HuH-7.5 (cell line): ENCODE data around the gene FERMT1.

Experiments used
- DNase-seq: peaks from one replicate; pipeline ENCODE4 v3.0.0; 2011; ENCODE audit warnings: low spot score

The FERMT1 gene, protein sequence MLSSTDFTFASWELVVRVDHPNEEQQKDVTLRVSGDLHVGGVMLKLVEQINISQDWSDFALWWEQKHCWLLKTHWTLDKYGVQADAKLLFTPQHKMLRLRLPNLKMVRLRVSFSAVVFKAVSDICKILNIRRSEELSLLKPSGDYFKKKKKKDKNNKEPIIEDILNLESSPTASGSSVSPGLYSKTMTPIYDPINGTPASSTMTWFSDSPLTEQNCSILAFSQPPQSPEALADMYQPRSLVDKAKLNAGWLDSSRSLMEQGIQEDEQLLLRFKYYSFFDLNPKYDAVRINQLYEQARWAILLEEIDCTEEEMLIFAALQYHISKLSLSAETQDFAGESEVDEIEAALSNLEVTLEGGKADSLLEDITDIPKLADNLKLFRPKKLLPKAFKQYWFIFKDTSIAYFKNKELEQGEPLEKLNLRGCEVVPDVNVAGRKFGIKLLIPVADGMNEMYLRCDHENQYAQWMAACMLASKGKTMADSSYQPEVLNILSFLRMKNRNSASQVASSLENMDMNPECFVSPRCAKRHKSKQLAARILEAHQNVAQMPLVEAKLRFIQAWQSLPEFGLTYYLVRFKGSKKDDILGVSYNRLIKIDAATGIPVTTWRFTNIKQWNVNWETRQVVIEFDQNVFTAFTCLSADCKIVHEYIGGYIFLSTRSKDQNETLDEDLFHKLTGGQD

DNA sequence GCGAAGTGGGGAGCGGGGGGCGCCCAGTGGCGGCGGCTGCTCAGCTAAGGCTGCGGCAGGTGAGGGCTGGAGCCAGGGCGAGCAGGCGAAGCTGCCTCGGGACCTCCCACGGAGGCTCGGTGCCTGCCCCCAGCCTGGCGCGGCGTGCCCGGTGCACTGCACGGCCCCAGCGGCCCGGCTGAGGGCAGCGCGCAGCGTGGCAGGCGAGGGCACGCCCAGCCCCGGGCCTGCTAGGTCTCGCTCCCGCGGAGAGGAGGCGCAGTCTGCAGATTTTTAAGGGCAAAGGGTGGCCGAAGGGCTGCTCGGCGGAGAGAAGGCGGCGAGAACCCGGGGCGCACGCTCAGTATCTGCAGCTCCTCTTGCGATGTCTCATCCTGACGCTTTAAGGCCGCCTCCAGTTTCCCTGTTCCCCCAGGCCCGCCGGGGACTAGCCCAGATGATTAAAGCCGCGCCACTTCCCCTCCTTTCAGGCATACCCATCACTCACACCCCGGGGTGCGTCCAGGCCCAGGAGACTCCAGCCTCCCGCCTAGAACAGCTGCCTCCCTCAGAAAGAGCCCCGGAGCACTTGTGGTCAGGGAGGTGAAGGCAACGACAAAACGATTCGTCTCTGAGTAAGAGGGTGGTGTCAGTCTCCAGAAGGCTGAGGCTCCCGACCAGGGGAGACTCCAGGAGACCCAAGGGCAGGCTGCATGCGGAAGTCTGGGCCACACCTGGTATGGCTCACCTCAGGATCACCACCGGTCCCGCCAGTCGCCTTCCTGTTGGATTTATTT lies at the start of gene FERMT1:
Gene FERMT1, minus strand, starts transcription at position 158 of the 776 bp plus-strand sequence. CDS start 3,476 bp downstream, outside the sequence.
- DNase-seq = peak; percentile 82

DNA sequence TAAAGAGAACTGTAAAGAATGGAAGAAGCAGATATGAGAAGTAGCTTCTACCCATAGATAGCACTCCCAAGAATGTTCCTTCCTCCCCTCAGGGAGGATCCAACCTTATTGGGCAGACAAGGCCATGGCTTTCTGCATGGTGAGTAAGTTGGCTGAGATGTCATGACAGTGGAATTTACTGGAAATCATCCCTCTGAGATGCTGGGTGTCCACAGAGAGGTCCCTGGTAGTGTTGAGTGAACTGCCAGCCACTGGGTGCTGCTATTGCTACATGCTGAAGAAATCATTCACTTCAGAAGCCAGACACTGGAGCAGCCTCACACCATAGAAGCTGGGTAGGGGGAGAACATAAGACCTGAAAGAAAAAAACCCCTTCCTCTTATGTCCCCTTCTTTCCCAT lies 46.4 kb upstream of the FERMT1 start:
- peak; percentile 30 for DNase-seq

DNA sequence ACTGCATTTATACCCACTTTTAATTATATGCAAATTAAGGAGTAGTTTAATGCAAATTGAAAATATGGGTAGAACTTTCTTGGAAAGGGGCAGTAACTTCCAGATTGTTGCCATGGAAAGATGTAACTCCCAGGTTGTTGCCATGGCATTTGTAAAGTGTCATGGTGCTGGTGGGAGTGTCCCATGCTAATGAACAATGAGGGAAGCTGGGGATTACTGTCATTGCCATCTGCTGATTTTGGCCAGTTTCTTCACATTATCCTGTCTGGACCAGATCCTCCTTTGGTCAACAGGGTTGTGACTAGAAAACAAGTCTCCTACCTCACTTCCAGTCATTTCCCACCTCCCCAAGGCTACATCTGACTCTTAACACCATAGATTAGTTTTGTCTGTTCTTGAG lies 45.4 kb upstream of the FERMT1 start:
- no peak for DNase-seq

DNA sequence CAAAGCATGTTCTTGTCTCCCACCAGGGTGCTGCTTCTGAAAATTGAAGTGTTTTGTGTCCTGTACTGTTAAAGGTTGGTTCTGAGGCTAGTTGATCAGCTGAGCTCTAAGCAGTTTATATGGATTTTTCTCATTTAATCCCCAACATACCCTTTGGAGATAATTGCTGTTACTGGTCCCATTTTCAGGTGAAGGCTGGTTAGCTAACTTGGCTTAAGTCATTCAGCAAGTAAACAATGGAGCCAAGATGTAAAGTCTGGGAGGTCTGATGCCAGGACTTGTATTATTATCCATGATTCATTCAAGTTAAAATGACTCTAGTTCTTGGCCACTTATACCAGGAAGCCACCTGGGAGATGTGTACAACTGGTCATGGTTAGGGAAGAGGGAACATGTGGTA lies 42.5 kb upstream of the FERMT1 start:
- no peak for DNase-seq

DNA sequence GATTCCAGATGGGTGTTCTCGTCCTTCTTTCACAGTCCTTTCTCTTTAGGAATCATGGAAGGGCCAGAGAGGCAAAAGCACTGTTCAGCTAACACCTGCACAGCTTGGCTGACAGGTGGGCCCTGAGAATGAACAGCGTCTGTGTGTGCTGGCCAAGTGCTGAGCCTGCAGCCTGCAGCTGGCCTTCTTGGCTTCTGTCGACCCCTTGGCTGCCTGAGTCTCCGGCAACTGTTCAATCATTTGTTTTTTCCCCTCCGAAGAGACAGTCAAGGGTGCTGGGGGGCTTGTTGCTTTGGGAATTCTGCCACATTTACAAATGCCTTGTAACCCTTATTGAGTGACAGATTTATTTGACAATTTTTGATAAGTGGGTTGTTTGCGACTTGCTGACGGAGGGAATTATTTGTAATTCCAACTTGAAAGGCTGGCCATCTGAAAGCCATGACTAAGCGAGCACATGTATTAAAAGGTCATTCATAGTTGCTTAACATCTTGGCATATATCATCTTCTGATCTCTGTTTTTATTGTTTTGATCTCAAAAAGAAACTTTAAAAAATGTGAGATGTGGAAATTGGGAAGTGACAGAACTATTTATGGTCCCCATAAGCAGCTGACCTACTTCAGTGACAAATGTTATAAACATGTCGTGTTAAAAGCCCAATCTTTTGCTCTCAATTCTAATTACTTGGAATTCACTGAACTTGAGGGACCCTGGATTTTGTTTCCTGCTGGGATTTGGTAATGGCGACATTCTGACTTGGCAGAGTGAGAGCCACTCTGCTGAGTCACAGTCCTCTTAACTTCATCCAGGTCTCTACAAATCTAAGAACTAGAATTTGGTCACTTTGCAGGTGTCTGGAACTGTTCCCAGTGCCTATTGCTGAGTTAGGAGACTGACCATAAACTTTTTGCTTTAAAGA lies 41.9 kb upstream of the FERMT1 start:
- no peak for DNase-seq

DNA sequence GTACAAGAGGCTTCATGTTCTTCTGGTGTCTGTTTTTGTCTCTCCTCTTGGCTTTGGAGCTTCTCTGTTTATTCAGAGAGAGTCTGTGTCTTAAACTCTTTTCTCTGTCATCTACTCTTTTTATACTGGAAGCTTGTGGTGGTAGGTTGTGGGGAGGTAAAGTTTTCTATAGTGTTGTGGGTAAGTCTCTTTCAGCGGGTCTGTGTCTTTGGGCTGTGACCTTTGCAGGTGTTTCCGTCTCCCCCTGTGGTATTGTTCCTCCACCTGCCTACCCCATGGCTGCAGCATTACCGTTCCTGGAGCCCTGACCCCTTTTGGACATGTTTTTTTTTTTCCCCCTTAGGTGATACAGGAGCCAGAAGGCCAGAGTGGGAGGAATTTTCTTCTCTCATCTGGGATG lies 37.9 kb upstream of the FERMT1 start:
- no peak for DNase-seq

DNA sequence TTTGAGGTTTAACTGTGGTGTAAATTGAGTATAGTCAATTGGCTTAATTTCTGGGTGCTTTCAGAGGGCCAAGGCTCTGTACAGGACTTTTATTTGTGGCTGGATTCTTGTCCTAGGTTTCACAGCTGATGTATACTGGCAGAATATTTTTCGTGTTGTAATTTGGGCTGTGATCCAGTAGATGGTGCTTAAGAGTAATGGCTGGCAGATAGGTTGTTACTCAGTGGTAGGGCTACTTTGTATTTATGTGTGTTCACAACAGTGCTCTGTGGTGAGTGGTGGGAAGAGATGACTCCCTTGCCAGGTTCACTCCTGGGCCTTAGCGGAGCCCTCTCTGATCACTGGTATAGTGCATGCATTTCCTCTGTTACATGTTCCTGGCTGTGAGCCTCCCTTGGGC lies 34.5 kb upstream of the FERMT1 start:
- DNase-seq = no peak

DNA sequence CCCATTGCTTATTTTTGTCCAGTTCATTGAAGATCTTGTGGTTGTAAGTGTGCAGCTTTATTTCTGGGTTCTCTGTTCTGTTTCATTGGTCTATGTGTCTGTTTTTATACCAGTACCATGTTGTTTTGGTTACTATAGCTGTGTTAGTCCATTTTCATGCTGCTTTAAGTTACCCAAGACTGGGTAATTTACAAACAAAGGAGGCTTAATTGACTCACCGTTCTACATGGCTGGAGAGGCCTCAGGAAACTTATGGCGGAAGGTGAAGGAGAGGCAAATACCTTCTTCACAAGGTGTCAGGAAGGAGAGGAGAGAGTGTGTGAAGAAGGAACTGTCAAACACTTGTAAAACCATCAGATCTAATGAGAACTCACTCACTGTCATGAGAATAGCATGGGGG lies 29.9 kb upstream of the FERMT1 start:
- DNase-seq = no peak

DNA sequence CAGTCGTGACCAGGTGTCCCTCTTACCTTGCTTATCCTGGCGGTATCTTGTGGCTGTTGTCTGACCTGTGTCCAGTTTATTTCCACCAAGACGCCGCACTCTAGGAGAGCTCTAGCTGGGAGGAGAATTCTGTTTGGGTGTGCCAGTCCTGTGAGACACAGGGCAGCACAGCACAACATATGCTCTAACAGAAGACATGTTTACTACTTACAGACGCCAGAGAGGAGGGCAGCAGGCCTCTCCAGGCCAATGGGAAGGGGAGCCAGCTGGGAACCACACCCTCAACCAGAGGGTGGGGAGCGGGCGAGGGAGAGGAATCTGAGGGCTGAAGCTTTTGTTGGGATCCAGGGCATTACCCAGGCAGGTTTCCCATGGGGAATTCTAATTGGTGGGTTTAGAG lies 25.2 kb upstream of the FERMT1 start:
- DNase-seq = no peak

DNA sequence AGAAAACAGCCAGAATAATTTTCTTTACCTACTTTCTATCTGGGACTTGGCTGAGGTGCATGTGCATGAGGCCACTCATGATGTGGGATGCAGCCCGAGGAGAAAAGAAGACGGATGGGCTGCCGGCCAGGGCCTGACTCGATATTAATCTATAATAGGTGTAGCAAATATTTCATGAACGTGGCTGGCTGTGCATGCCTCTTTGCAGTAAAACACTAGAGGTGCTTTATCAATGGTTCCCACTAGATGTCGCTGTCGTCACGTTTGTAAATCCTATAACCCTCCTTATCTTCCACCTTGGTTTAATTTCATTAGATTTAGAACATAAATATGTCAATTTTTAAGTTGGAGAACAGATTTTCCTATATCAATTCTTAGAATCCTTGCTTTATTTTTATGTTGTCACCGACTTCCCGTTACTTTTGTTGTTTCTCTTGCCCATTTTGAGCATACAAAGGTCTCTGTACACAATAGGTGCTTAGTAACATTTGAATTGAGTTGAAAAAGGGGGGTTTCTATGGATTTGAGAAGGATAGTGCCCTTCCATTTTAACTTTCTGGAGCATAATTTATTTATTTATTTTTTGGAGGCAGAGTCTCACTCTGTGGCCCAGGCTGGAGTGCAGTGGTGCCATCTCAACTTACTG lies 19.6 kb upstream of the FERMT1 start:
- peak; percentile 32 for DNase-seq

DNA sequence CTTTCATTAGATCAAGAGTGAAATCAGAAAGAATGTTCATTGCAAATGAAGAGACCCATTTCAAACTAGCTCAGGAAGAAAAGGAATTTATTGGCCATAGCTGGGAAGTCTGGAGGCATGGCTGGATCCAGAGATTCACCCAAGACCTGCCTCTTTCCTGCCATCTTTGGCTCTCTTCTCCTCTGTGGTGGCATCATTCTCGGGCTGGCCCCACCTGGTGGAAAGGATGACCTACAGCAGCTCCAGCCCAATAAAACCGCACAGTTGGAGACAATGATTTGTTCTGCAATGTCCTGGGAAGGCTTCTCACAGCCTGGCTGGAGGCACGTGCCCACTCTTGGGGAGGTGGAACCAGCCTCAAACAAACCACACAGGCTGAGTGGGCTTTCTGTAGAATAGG lies 18.1 kb upstream of the FERMT1 start:
- no peak for DNase-seq

DNA sequence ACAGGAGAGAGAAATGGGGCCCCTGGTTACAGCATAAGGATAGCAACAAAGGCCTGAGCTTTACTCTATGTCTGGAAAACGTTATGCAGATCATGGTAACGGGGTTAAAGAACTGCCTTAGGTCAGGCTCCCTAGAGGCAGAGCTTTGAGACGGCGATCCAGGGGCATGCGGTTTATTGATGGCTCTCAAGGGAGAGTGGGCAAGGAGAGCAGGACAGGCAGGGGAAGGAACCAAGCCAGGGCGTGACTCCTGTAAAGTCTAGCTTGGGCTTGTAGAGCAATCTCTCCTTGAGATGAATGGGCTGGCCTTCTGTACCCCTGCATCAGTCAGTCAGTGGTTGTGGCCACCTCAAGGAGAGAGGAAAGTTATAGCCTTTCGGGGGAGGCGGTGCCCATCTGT lies 12.5 kb upstream of the FERMT1 start:
- no peak for DNase-seq

DNA sequence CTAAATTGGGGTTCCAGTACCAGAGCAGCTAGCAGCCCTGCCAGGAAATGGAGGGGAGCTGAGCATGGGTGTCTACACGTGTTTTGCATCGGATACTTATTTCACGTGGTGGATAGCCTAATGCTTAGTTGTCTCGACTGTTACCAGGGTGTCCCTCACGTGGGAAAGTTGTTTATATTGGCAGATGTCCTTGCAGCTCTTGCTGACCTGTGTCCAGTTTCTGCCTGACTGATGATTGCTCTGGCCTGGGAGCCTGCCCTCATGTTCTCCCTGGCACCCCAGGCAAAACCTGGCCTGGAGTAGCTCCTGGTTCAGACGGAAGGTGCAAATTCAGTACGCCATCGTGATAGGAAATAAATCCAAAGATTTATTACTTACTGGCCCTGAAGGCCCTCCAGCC lies 11.8 kb upstream of the FERMT1 start:
- DNase-seq = no peak

DNA sequence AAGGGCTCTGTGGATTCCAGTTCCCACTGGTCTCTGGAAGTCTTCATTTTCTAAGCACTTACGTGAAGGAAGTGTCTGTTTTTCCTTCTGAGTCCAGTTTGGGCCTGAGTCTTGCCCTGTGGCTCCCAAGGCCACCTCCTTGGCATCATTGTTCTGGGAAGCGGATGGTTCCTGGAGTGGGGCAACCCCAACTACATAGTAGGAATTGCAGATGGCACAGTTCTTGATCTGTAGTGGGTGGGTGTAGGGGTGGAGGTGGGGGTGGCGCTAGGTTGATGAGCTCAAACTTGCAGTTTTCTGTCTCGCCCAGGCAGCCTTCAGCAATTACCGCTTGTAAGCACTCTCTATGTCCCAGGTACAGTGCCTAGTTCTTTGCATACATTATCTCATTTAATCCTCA lies 7.2 kb upstream of the FERMT1 start:
- DNase-seq = no peak

DNA sequence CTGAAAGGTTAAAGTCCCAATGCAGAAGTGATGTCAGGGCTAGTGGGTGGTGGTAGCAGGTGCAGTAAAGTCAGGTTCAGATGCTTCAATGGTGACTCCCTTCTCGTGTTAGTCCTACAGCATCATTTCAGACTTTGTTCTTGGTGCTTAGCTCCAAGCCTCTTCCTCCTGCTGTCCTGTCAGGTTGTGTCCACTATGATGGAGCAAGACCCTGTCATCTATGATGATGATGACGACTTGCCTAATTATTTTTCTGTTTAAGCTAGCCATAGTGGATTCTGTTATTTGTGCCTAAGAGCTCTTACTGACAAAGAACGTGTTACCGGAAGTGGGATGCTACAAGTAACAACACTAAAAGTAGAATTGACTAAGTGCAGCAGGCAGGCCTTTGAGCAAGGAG lies 5.0 kb upstream of the FERMT1 start:
- DNase-seq = no peak

DNA sequence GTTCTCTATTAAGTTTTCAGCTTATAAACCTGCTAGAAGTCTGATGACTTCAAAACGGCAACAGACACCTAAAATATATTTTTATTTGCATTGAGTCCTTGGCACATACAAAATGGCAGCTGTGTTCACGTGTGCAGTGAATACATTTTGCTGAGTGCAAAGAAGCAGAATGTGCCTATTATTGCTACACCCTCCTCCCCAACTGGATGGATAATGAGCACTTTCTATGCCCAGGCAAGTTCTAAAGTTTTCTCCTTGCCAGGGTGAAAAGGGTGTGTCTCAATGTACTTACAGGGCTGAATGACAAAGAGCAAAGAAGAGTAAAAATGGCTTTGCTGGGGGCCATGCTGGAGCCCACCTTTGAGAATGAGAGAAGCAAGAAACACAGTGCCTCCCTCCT lies 4.0 kb upstream of the FERMT1 start:
- DNase-seq = no peak

DNA sequence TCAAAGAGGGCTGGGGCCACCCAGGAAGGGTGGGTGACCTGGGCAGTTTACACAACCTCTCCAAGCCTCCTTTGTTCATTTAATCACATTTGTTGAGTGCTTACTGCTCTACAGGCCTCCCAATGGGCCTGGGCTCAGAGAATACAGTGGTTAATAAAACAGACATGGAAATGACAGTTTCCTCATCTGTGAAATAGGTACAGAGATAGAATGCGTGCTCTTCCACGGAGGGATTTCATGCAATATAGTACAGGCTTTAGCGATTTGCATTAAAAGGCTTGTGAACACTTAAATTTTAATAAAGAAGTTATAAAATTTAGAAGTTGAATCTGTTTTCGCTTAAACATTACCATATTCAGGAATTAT lies 802 bp upstream of the FERMT1 start:
- DNase-seq = no peak

DNA sequence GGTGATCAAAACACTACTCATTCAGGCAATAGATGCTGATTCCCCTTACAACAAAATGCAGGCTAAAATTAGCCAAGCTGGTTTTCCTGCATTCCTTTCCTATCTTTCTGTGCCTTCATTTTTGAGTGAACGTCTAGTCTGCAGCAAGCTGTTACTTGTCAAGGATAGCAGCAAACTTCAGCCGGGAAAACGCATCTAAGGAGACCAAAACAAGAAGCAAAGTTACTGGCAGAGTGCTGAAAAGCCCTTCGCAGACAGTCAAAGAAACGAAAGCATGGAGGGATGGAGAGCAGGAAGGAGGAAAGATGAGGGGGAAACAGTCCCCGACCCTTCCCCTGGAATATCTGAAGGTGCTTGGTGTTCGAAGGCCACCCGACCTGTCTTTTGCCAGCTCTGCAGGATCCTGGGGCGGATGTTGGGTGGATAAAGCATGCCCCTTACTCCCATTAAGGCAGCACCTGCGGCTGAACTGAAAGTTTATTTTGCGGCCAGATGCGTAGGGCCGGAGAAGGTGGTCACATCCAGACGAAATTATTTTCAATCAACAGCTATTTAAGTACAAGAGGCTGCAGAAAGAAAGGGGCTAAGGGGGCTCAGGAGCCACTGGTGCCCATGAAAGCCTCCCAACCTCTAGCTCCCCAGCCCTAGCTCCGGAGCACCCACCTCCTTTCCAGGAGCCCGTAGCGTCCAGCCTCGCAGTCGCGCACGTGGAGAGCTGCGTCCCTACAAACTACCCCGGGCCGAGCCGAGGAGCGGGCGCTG lies 538 bp downstream of the FERMT1 start:
- no peak for DNase-seq

DNA sequence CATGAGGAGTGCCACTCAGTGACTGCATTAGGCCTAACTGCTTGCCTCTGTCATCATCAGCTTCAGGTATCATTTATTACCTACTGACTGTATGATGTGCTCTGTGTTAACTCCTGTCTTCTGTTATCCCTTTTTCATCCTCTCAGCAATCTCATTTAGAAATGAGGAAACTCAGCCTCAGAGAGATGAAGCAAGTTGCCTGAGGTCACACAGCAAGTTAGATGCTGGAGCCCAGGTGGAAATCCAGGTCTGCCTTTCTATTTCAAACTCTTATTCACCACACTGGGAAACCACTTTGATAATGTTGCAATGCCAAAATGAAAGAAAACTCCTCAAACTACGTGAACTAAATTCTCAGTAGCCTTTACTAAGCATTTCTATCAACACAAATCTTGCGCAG lies 1.3 kb downstream of the FERMT1 start:
- DNase-seq = no peak

DNA sequence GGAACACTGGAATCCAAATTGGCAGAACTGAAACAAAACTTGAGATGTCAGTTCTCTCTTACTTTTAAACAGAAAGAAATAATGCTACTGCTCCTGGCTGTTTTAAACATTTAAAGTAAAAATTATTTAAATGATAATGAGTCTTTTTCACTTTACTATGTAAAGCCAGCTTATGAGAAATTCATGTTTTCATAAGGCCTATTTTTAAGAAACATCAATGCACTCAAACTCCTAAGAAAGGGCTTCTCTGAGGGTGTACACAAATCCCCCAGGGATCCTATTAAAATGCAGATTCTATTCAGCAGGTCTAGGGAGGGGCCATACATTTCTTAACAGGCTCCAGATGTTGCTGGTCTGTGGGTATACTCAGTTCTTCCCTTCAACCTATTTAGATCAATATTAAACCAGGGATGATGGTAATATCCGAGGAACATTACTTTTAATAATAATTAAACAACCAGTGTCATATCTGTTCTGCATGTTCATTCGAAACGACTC lies 2.3 kb downstream of the FERMT1 start:
- no peak for DNase-seq

DNA sequence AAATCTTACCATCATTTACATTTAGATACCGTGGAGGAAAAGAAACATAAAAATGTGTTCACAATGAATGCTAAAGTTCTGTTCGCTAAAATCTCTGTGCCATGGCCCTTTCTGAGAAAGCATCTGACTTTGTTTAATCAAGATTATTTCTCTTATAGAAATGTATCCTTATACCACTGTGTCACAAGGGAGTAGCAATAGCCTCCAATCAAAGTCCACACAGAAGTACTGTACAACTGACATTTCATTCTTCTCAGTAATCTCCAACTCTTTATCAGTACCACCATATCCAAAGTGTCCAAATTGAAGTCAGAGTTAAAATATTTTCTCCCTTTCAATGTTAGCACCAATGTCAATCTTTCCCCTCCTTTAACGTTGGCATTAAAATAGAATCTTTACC lies 6.1 kb downstream of the FERMT1 start:
- no peak for DNase-seq
